Smooth muscle cell (in vitro differentiated cells): ENCODE data around the gene RNF19B. TPM values are rescaled to one million over a fixed set of nuclear protein-coding genes. Genes with fewer than 3 reads are reported as not detected.

Experiments
- DNase-seq: peaks from one replicate; lab custom pipeline; 2025; ENCODE audit not compliant: unreplicated experiment; lab: John Stamatoyannopoulos, UW
- H2AFZ ChIP-seq: fragments of 200-600 bp; sonication (generic); 2 replicates; pipeline ENCODE4 v1.6.0; 2016; ENCODE audit warnings: antibody characterized with exemption, low read depth, mild to moderate bottlenecking
- H3F3A ChIP-seq: fragments of 200-600 bp; sonication (generic); 2 replicates; pipeline ENCODE4 v1.6.0; 2017; ENCODE audit warnings: antibody characterized with exemption, low read depth
- H3K27ac ChIP-seq: fragments of 200-600 bp; sonication (generic); 2 replicates; pipeline ENCODE4 v1.5.1; 2016; ENCODE audit warnings: low read depth, mild to moderate bottlenecking
- H3K27me3 ChIP-seq: fragments of 200-600 bp; sonication (generic); 2 replicates; pipeline ENCODE4 v1.6.1; 2016; ENCODE audit warnings: low read depth, mild to moderate bottlenecking
- H3K36me3 ChIP-seq: fragments of 200-600 bp; sonication (generic); 2 replicates; pipeline ENCODE4 v1.5.1; 2016; ENCODE audit warnings: low read depth
- H3K4me1 ChIP-seq: fragments of 200-600 bp; sonication (generic); 2 replicates; pipeline ENCODE4 v1.5.1; 2016; ENCODE audit warnings: low read depth
- H3K4me2 ChIP-seq: fragments of 200-600 bp; sonication (generic); 2 replicates; pipeline ENCODE4 v1.6.0; 2016; ENCODE audit warnings: mild to moderate bottlenecking
- H3K4me3 ChIP-seq: fragments of 200-600 bp; sonication (generic); 2 replicates; pipeline ENCODE4 v1.5.1; 2016; ENCODE audit warnings: mild to moderate bottlenecking
- H3K79me2 ChIP-seq: fragments of 200-600 bp; sonication (generic); 2 replicates; pipeline ENCODE4 v1.6.0; 2016; ENCODE audit warnings: low read depth, mild to moderate bottlenecking
- H3K9ac ChIP-seq: fragments of 200-600 bp; sonication (generic); 2 replicates; pipeline ENCODE4 v1.6.0; 2016; ENCODE audit warnings: low read depth
- H3K9me3 ChIP-seq: fragments of 200-600 bp; sonication (generic); replicated peaks from 2 replicates; pipeline ENCODE4 v1.5.1; 2016; ENCODE audit warnings: low read depth
- H4K20me1 ChIP-seq: fragments of 200-600 bp; sonication (generic); 2 replicates; pipeline ENCODE4 v1.6.0; 2016; ENCODE audit warnings: low read depth
- WGBS: methylation state at CpG from one replicate; pipeline ENCODE4 v1.1.7; 2016; ENCODE audit warnings: low lambda C conversion rate; 5-methylcytosine and 5-hydroxymethylcytosine counted together
- polyA plus RNA-seq: library from polyadenylated mRNA; unstranded; fragments of >200 nt; fragmentation: Nextera tagmentation; extraction: Ambion mirVana; gene quantifications from 2 replicates; pipeline ENCODE4 v1.2.1, GENCODE V29; 2016
- total RNA-seq: library from RNA; depleted of rRNA; stranded (reverse); fragments of >200 nt; gene quantifications from 2 replicates; pipeline ENCODE4 v1.2.3, GENCODE V29; 2014
- TF ChIP-seq, protein P1 (sequence below): fragments of 200-600 bp; sonication (generic); IDR thresholded peaks from 2 replicates; pipeline ENCODE4 v1.5.1; 2017; ENCODE audit warnings: borderline replicate concordance, mild to moderate bottlenecking, antibody characterized with exemption; ENCODE audit not compliant: insufficient read depth, poor library complexity, severe bottlenecking

RNF19B gene
- total and polyA plus RNA-seq, 2 experiments from 2014 or later = 11.2 to 12.3 TPM

DNA sequence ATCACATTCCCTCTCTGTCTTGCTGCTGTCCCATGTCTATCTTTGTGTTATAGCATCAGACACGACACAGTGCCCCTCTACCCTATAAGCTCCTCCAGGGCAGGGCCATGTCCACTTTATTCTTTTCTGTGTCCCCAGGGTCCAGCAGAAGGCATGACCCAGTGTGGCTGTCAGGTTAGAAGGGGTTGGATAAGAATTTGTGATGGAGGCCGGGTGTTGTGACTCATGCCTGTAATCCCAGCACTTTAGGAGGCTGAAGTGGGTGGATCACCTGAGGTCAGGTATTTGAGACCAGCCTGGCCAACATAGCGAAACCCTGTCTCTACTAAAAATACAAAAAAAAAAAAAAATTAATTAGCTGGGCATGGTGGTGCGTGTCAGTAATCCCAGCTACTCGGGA is 26.3 kb upstream of the RNF19B start:
- Histone ChIP-seq H3K4me2 (no peak overlapping the region), H3K4me1 (peaks cover 3% of the 10 kb centered on the region), H3K79me2 (no peaks in the 10 kb centered on the region), H3K4me3 (no peak overlapping the region), H3K27me3 (no peaks in the 10 kb centered on the region), H2AFZ (no peak overlapping the region), H3K9me3 (no peaks in the 10 kb centered on the region), H3F3A (no peaks in the 10 kb centered on the region), H3K36me3 (no peaks in the 10 kb centered on the region), H4K20me1 (no peaks in the 10 kb centered on the region), H3K27ac (peak overlapping the region; percentile 48), H3K9ac (no peak overlapping the region)
- TF ChIP-seq, protein P1, sequence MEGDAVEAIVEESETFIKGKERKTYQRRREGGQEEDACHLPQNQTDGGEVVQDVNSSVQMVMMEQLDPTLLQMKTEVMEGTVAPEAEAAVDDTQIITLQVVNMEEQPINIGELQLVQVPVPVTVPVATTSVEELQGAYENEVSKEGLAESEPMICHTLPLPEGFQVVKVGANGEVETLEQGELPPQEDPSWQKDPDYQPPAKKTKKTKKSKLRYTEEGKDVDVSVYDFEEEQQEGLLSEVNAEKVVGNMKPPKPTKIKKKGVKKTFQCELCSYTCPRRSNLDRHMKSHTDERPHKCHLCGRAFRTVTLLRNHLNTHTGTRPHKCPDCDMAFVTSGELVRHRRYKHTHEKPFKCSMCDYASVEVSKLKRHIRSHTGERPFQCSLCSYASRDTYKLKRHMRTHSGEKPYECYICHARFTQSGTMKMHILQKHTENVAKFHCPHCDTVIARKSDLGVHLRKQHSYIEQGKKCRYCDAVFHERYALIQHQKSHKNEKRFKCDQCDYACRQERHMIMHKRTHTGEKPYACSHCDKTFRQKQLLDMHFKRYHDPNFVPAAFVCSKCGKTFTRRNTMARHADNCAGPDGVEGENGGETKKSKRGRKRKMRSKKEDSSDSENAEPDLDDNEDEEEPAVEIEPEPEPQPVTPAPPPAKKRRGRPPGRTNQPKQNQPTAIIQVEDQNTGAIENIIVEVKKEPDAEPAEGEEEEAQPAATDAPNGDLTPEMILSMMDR = no peak
- 93% methylated on average over 5 of the region's 5 CpGs for WGBS
- no peak for DNase-seq

DNA sequence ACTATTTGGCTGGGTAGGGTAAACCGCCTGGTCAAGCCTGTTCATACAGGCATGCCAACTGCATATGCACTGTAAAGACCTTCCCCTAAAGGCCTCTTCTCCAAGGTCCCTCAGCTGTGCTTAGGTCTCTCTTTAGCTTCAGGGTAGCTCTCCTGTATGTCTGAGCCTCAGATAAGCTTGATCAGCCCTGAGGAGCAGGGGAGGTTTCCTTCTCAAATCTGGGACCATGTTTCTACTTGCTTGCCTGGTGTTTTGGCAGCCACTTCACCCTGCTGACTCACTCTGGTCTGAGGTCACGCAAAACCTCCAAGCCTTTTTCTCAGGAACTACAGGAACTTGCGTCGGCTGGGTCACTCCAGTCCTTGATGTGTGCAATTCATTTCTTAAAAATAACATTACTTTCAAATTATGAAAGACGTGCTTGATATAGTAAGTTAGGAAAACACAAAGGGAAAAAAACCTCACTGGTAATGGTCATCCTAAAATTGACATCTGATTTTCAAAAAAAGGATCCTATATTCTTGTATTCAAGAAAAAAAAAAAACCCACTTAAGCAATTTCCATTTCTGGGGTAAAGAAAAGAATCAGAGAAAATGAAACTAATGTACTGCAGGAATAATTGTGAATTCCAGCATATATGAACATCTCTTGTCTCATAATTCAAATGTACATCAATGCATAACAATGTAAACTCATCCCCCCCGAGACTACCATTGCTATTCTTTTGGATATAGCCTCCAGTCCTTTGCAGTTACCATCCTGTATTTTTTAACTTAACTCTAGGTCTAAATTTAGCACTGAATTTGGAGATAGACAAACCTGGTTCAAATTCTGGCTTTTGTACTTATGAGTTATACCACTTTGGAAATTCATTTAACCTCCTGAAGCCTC is 24.8 kb upstream of the RNF19B start:
- Histone ChIP-seq H3K4me1 (peaks cover 3% of the 10 kb centered on the region), H3K4me2 (peak overlapping the region; percentile 57), H4K20me1 (no peaks in the 10 kb centered on the region), H3K36me3 (no peaks in the 10 kb centered on the region), H3K9ac (peak overlapping the region; percentile 34), H3K27me3 (no peaks in the 10 kb centered on the region), H2AFZ (no peak overlapping the region), H3K79me2 (no peaks in the 10 kb centered on the region), H3K27ac (peak overlapping the region; percentile 84), H3F3A (no peaks in the 10 kb centered on the region), H3K9me3 (no peaks in the 10 kb centered on the region), H3K4me3 (no peak overlapping the region)
- TF ChIP-seq, protein P1 = no peak
- no peak for DNase-seq
- 31% methylated on average over 6 of the region's 6 CpGs for WGBS

DNA sequence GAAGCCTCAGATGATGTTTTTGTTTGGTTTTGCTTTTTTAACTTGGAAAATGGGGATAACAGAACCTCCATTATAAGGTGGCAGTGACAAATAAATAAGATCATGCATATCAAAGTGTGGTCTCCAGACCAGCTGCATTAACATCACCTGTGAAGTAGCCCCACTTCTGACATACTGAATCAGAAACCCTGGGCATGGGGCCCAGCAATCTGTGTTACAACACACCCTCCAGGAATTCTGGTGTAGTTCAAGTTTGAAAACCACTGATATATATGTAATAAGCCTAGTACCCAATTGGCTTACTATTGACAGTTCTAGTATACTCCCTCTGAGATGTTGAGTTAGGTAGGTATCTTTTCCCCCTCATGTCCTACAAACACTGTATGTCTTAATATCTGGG is 24.1 kb upstream of the RNF19B start:
- Histone ChIP-seq H3F3A (no peaks in the 10 kb centered on the region), H2AFZ (no peak overlapping the region), H3K27ac (peak overlapping the region; percentile 84), H3K4me3 (no peak overlapping the region), H3K4me2 (peak overlapping the region; percentile 57), H4K20me1 (no peaks in the 10 kb centered on the region), H3K9me3 (no peaks in the 10 kb centered on the region), H3K9ac (peak overlapping the region; percentile 34), H3K36me3 (no peaks in the 10 kb centered on the region), H3K4me1 (peaks cover 3% of the 10 kb centered on the region), H3K79me2 (no peaks in the 10 kb centered on the region), H3K27me3 (no peaks in the 10 kb centered on the region)
- DNase-seq = no peak
- TF ChIP-seq, protein P1 = no peak

DNA sequence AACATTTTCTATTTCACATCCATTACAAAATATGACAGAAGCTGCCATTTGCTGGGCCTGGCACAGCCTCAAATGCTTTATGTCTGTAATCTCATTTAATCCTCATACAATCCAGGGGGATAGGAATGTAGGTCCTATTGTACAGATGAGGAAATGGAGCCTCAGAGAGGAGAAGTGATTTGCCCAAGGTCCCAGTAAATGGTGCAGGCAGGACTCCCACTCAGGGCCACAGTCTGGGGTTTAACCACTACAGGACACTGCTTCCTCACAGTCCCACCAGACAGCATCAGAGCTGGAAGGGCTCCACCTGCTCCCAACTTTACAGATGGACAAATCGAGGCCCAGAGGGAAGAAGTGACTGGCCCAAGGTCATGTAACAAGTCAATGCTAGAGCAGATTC is 20.6 kb upstream of the RNF19B start:
- TF ChIP-seq, protein P1 = no peak
- no peak overlapping the region for H3K9ac ChIP-seq
- H3K36me3 ChIP-seq = no peaks in the 10 kb centered on the region
- no peak overlapping the region for H2AFZ ChIP-seq
- no peak overlapping the region for H3K4me2 ChIP-seq
- no peak overlapping the region for H3K27ac ChIP-seq
- H4K20me1 ChIP-seq = no peaks in the 10 kb centered on the region
- H3F3A ChIP-seq = no peaks in the 10 kb centered on the region
- H3K79me2 ChIP-seq = no peaks in the 10 kb centered on the region
- peaks cover 3% of the 10 kb centered on the region for H3K4me1 ChIP-seq
- no peak overlapping the region for H3K4me3 ChIP-seq
- no peaks in the 10 kb centered on the region for H3K27me3 ChIP-seq
- WGBS = 94% methylated on average over 1 of the region's 1 CpG
- DNase-seq = no peak
- no peaks in the 10 kb centered on the region for H3K9me3 ChIP-seq
